HepG2 (cell line): ENCODE results near the gene STKLD1. TPM values are rescaled to one million over a fixed set of nuclear protein-coding genes. Genes with fewer than 3 reads are reported as not detected.
A peak's percentile ranks its signal among the peaks of the same experiment; 100 is the strongest.

Source experiments
- ATF5 ChIP-seq: sonication (generic); formaldehyde crosslinking; IDR thresholded peaks from 2 replicates; pipeline ENCODE4 v1.4.0; 2020; ENCODE audit warnings: mild to moderate bottlenecking, low read depth, missing genetic modification reagents
- CENPX ChIP-seq: sonication (generic); formaldehyde crosslinking; IDR thresholded peaks from 2 replicates; pipeline ENCODE4 v1.9.0; 2021; ENCODE audit warnings: mild to moderate bottlenecking, missing genetic modification reagents, moderate library complexity
- CSRNP1 ChIP-seq: sonication (generic); formaldehyde crosslinking; IDR thresholded peaks from 2 replicates; pipeline ENCODE4 v1.8.1; 2023; ENCODE audit warnings: mild to moderate bottlenecking, missing genetic modification reagents
- KDM5B ChIP-seq: sonication (generic); formaldehyde crosslinking; IDR thresholded peaks from 2 replicates; pipeline ENCODE4 v1.4.0; 2020; ENCODE audit warnings: missing genetic modification reagents, mild to moderate bottlenecking, borderline replicate concordance
- KDM6A ChIP-seq: IDR thresholded peaks from 2 replicates; pipeline ENCODE4 v1.6.1; 2016; ENCODE audit warnings: low read depth
- MEF2D ChIP-seq: sonication (generic); formaldehyde crosslinking; IDR thresholded peaks from 2 replicates; pipeline ENCODE4 v1.5.1; 2020; ENCODE audit warnings: mild to moderate bottlenecking, missing genetic modification reagents
- RFX5 ChIP-seq: IDR thresholded peaks from 2 replicates; pipeline ENCODE4 v1.6.1; 2011; ENCODE audit warnings: low read depth, low read length, improper control_type of control experiment
- SOX5 ChIP-seq: IDR thresholded peaks from 2 replicates; pipeline ENCODE4 v1.6.1; 2016; ENCODE audit warnings: borderline replicate concordance
- TRIM24 ChIP-seq: sonication (generic); formaldehyde crosslinking; IDR thresholded peaks from 2 replicates; pipeline ENCODE4 v1.8.0; 2022; ENCODE audit warnings: mild to moderate bottlenecking, missing genetic modification reagents
- ZFP36L2 ChIP-seq: sonication (generic); formaldehyde crosslinking; IDR thresholded peaks from 2 replicates; pipeline ENCODE4 v1.4.0; 2020; ENCODE audit warnings: missing genetic modification reagents
- ZNF124 ChIP-seq: sonication (generic); formaldehyde crosslinking; IDR thresholded peaks from 2 replicates; pipeline ENCODE4 v1.4.0; 2020; ENCODE audit warnings: missing genetic modification reagents
- ZNF468 ChIP-seq: sonication (generic); formaldehyde crosslinking; IDR thresholded peaks from 2 replicates; pipeline ENCODE4 v1.8.0; 2022; ENCODE audit warnings: mild to moderate bottlenecking, moderate library complexity, missing genetic modification reagents
- ZNF740 ChIP-seq: sonication (generic); formaldehyde crosslinking; IDR thresholded peaks from 2 replicates; pipeline ENCODE4 v1.4.0; 2020; ENCODE audit warnings: missing genetic modification reagents
- ZNF777 ChIP-seq: sonication (generic); formaldehyde crosslinking; IDR thresholded peaks from 2 replicates; pipeline ENCODE4 v1.4.0; 2020; ENCODE audit warnings: missing genetic modification reagents
- ZNF816 ChIP-seq: sonication (generic); formaldehyde crosslinking; IDR thresholded peaks from 2 replicates; pipeline ENCODE4 v1.8.0; 2022; ENCODE audit warnings: missing genetic modification reagents, mild to moderate bottlenecking, borderline replicate concordance
- ZSCAN21 ChIP-seq: sonication (generic); formaldehyde crosslinking; IDR thresholded peaks from 2 replicates; pipeline ENCODE4 v1.8.0; 2022; ENCODE audit warnings: mild to moderate bottlenecking, missing genetic modification reagents, moderate library complexity, borderline replicate concordance
- ZXDC ChIP-seq: sonication (generic); formaldehyde crosslinking; IDR thresholded peaks from 2 replicates; pipeline ENCODE4 v1.5.0; 2020; ENCODE audit warnings: mild to moderate bottlenecking, missing genetic modification reagents
- polyA plus RNA-seq, 8 experiments: library from polyadenylated mRNA; depleted of rRNA in 3 of 8; stranded (reverse) in 7 of 8; unstranded in 1 of 8; fragments of >200 nt; fragmentation: Illumina TruSeq in 4 of 8; extraction: Trizol in 4 of 8; gene quantifications; 2 replicates each; pipeline versions ENCODE4 v1.2.1 to v1.2.3, GENCODE V29; 2011 to 2016; ENCODE audit warnings: low read depth in 4 of 8, missing spikeins in 1 of 8, mixed read lengths in 1 of 8; ENCODE audit not compliant: insufficient read depth in 1 of 8
- total RNA-seq, 5 experiments: library from RNA; depleted of rRNA; stranded (reverse); fragments of >200 nt; fragmentation: Illumina TruSeq; extraction: Trizol; gene quantifications; 2 replicates each; pipeline ENCODE4 v1.2.3, GENCODE V29; 2016; ENCODE audit warnings: low read depth in 1 of 5
- TF ChIP-seq, protein P1 (sequence below): sonication (generic); formaldehyde crosslinking; IDR thresholded peaks from 2 replicates; pipeline ENCODE4 v1.4.0; 2020; ENCODE audit warnings: mild to moderate bottlenecking, missing genetic modification reagents, borderline replicate concordance
- TF ChIP-seq, protein P2 (sequence below): sonication (generic); formaldehyde crosslinking; IDR thresholded peaks from 2 replicates; pipeline ENCODE4 v1.8.1; 2023; ENCODE audit warnings: mild to moderate bottlenecking, missing genetic modification reagents, borderline replicate concordance

The STKLD1 gene
- total and polyA plus RNA-seq, 2 of the 13 experiments (the other 11 are each of a cell fraction or from before 2014, with no cell fraction given), result 1.5 to 2.2 TPM

DNA sequence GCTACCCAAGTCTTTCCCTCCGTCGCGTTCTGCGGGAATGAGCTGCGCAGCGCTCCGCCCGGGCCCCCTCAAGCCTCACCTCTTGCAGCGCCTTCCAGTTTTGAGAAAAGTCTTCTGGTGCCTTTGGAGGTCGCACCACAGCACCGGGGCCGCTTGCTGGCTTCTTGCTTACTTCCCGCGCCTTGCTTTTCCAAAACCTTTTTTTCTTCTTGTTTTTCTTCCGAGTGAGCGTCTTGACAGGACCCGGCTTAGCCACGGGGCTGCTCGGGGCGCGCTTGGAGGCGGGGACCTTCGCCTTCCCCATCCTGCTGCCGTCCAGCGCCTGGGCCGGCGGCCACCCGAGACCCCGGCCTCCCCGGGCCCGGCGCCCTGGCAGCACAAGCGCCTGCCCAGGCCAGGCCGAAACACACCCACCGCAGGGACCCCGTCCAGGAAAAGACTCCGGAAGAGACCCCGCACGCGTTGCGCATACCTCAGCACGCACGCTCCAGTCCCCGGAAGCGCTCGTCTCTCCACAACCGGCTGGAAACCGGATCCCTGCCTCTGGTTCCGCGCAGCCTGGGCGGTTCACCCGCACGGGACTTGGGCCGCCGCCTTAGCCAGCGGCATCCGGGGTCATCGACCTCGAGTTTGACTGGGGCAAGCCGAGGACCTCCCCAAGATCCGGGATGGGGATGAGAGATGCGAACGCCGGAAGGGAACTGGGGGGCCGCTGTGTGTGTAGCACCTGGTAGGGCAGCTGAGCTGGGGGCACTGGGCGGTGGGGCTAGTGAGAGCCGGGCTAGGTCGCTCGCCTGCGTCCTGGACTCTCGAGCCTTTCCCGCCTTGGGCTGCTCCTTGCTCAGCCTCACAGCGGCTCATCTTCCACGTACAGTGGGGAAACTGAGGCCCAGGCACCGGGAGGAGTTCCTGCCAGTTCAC is 41.6 kb downstream of the STKLD1 start, which contains the start of gene REXO4 (continued):
- no peak for TF ChIP-seq ZXDC (CRISPR knock-in tag)
- TF ChIP-seq, protein P1, sequence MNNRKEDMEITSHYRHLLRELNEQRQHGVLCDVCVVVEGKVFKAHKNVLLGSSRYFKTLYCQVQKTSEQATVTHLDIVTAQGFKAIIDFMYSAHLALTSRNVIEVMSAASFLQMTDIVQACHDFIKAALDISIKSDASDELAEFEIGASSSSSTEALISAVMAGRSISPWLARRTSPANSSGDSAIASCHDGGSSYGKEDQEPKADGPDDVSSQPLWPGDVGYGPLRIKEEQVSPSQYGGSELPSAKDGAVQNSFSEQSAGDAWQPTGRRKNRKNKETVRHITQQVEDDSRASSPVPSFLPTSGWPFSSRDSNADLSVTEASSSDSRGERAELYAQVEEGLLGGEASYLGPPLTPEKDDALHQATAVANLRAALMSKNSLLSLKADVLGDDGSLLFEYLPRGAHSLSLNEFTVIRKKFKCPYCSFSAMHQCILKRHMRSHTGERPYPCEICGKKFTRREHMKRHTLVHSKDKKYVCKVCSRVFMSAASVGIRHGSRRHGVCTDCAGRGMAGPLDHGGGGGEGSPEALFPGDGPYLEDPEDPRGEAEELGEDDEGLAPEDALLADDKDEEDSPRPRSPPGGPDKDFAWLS, result no peak
- no peak; the same call in none of the 2 replicates for TF ChIP-seq CSRNP1 (CRISPR knock-in tag)
- peak; percentile 96 for TF ChIP-seq KDM5B (CRISPR knock-in tag)
- TF ChIP-seq, protein P2, sequence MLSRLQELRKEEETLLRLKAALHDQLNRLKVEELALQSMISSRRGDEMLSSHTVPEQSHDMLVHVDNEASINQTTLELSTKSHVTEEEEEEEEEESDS (CRISPR knock-in tag), result no peak
- TF ChIP-seq ZNF468 (CRISPR knock-in tag), result no peak
- no peak for TF ChIP-seq ZNF740
- no peak for TF ChIP-seq ATF5 (CRISPR knock-in tag)
- TF ChIP-seq ZNF124 (CRISPR knock-in tag), result peak; percentile 78; the same call in 1 of the 2 replicates
- TF ChIP-seq ZNF816 (CRISPR knock-in tag), result peak; percentile 96
- TF ChIP-seq ZSCAN21 (CRISPR knock-in tag), result peak; percentile 90; the same call in 1 of the 2 replicates
- TF ChIP-seq KDM6A (CRISPR knock-in tag), result no peak
- TF ChIP-seq SOX5 (CRISPR knock-in tag), result peak; percentile 70; the same call in 1 of the 2 replicates
- no peak for TF ChIP-seq ZFP36L2 (CRISPR knock-in tag)
- no peak for TF ChIP-seq RFX5
- TF ChIP-seq ZNF777 (CRISPR knock-in tag), result peak; percentile 67
- TF ChIP-seq TRIM24 (CRISPR knock-in tag), result no peak
- peak; percentile 90 for TF ChIP-seq MEF2D (CRISPR knock-in tag)
- no peak for TF ChIP-seq CENPX (CRISPR knock-in tag)
